CD1c-positive myeloid dendritic cell (primary cell): ENCODE data around the gene EPB41L1.

Source experiments
- DNase-seq: peaks from one replicate; pipeline ENCODE4 v3.0.0-alpha.2; 2016; ENCODE audit errors: extremely low spot score

The EPB41L1 gene

GRCh38 chr20:36154700-36155628 is at the start of gene EPB41L1:
TSS of gene EPB41L1 (plus strand) at chr20:36154740. CDS start at chr20:36173778, 19,038 bp downstream.
- no peak for DNase-seq

GRCh38 chr20:36104856-36105255 is 49.7 kb upstream of the EPB41L1 start:
- no peak for DNase-seq

- no peak for DNase-seq
These were observed 48.8 kb upstream of the EPB41L1 start for GRCh38 chr20:36105711-36106226.

- no peak for DNase-seq
These were observed 47.9 kb upstream of the EPB41L1 start for GRCh38 chr20:36106606-36107005.

GRCh38 chr20:36107881-36108280 is 46.7 kb upstream of the EPB41L1 start:
- no peak for DNase-seq

GRCh38 chr20:36109251-36109947 is 45.1 kb upstream of the EPB41L1 start:
- DNase-seq = no peak

- DNase-seq = peak; percentile 25
These were observed 43.5 kb upstream of the EPB41L1 start for GRCh38 chr20:36110994-36111393.

GRCh38 chr20:36112112-36112511 is 42.4 kb upstream of the EPB41L1 start:
- DNase-seq = no peak

- DNase-seq = peak; percentile 49
These were observed 41.5 kb upstream of the EPB41L1 start for GRCh38 chr20:36113036-36113435.

- peak; percentile 81 for DNase-seq
These were observed 40.8 kb upstream of the EPB41L1 start for GRCh38 chr20:36113566-36114250.

GRCh38 chr20:36114707-36115106 is 39.8 kb upstream of the EPB41L1 start:
- DNase-seq = no peak

- no peak for DNase-seq
These were observed 38.6 kb upstream of the EPB41L1 start for GRCh38 chr20:36115925-36116324.

GRCh38 chr20:36116807-36117441 is 37.6 kb upstream of the EPB41L1 start:
- DNase-seq = peak; percentile 56

- peak; percentile 81 for DNase-seq
These were observed 36.9 kb upstream of the EPB41L1 start for GRCh38 chr20:36117638-36118037.

- DNase-seq = no peak
These were observed 36.2 kb upstream of the EPB41L1 start for GRCh38 chr20:36118371-36118770.

- no peak for DNase-seq
These were observed 35.0 kb upstream of the EPB41L1 start for GRCh38 chr20:36119537-36119936.

- no peak for DNase-seq
These were observed 34.3 kb upstream of the EPB41L1 start for GRCh38 chr20:36120241-36120640.

- no peak for DNase-seq
These were observed 33.5 kb upstream of the EPB41L1 start for GRCh38 chr20:36120991-36121390.

GRCh38 chr20:36121981-36122930 is 32.3 kb upstream of the EPB41L1 start:
- DNase-seq = no peak

GRCh38 chr20:36122931-36123288 is 31.6 kb upstream of the EPB41L1 start:
- DNase-seq = no peak
